ENCODE results near the gene IPO11.

GRCh38 chr5:62606878-62607277, 194.3 kb downstream of the IPO11 start:
- no peak for TF ChIP-seq CTCF (conservative IDR thresholded peaks at IDR 0.05)
- TF ChIP-seq EZH2 (IDR thresholded peaks at IDR 0.05; ENCODE audit: low read depth) = no peak
